ENCODE measurements around the gene CHMP2A.

Gene CHMP2A

GRCh38 chr19:58572818-58573657 lies 18.1 kb upstream of the CHMP2A start, which contains the start of gene MZF1 (continued):
- TF ChIP-seq ZNF132 (tag by site-specific recombination; IDR thresholded peaks at IDR 0.05; ENCODE audit: borderline replicate concordance) (no peak), ZBTB26 (tag by site-specific recombination; optimal IDR thresholded peaks at IDR 0.05) (peak; percentile 97), ZNF544 (tag by site-specific recombination; IDR thresholded peaks at IDR 0.05) (no peak), HOXC10 (CRISPR knock-in tag; IDR thresholded peaks at IDR 0.05) (no peak), ZNF133 (tag by site-specific recombination; IDR thresholded peaks at IDR 0.05) (no peak; the same call in 1 of the 2 replicates), ZNF707 (tag by site-specific recombination; IDR thresholded peaks at IDR 0.05) (no peak), ZNF138 (tag by site-specific recombination; IDR thresholded peaks at IDR 0.05; ENCODE audit: borderline replicate concordance) (no peak), PATZ1 (tag by site-specific recombination; IDR thresholded peaks at IDR 0.05) (peak; percentile 98), ZEB2 (tag by site-specific recombination; IDR thresholded peaks at IDR 0.05) (peak; percentile 90), GLIS1 (tag by site-specific recombination; IDR thresholded peaks at IDR 0.05) (peak; percentile 98), ZNF660 (tag by site-specific recombination; IDR thresholded peaks at IDR 0.05) (0 out of 2 replicates have a peak, but pooled peaks have one; percentile 11), ZNF2 (tag by site-specific recombination; IDR thresholded peaks at IDR 0.05) (peak; percentile 89), ZNF223 (tag by site-specific recombination; IDR thresholded peaks at IDR 0.05) (no peak), GLI2 (tag by site-specific recombination; IDR thresholded peaks at IDR 0.05; ENCODE audit: borderline replicate concordance, low read depth) (no peak), ZBTB1 (tag by site-specific recombination; IDR thresholded peaks at IDR 0.05) (no peak), ZNF266 (tag by site-specific recombination; IDR thresholded peaks at IDR 0.05; ENCODE audit: low read depth) (no peak), SP3 (tag by site-specific recombination; IDR thresholded peaks at IDR 0.05) (peak; percentile 94), ZNF394 (tag by site-specific recombination; IDR thresholded peaks at IDR 0.05; ENCODE audit: borderline replicate concordance) (peak; percentile 61; the same call in 1 of the 2 replicates), ZFHX2 (tag by site-specific recombination; conservative IDR thresholded peaks at IDR 0.05) (peak; percentile 72), PRDM1 (tag by site-specific recombination; IDR thresholded peaks at IDR 0.05) (0 out of 2 replicates have a peak, but pooled peaks have one; percentile 11), KLF16 (tag by site-specific recombination; IDR thresholded peaks at IDR 0.05) (peak; percentile 68), ZNF530 (tag by site-specific recombination; IDR thresholded peaks at IDR 0.05; ENCODE audit: low read depth) (no peak), ZBTB17 (tag by site-specific recombination; IDR thresholded peaks at IDR 0.05) (peak; percentile 99)
- TF ChIP-seq, protein P1, sequence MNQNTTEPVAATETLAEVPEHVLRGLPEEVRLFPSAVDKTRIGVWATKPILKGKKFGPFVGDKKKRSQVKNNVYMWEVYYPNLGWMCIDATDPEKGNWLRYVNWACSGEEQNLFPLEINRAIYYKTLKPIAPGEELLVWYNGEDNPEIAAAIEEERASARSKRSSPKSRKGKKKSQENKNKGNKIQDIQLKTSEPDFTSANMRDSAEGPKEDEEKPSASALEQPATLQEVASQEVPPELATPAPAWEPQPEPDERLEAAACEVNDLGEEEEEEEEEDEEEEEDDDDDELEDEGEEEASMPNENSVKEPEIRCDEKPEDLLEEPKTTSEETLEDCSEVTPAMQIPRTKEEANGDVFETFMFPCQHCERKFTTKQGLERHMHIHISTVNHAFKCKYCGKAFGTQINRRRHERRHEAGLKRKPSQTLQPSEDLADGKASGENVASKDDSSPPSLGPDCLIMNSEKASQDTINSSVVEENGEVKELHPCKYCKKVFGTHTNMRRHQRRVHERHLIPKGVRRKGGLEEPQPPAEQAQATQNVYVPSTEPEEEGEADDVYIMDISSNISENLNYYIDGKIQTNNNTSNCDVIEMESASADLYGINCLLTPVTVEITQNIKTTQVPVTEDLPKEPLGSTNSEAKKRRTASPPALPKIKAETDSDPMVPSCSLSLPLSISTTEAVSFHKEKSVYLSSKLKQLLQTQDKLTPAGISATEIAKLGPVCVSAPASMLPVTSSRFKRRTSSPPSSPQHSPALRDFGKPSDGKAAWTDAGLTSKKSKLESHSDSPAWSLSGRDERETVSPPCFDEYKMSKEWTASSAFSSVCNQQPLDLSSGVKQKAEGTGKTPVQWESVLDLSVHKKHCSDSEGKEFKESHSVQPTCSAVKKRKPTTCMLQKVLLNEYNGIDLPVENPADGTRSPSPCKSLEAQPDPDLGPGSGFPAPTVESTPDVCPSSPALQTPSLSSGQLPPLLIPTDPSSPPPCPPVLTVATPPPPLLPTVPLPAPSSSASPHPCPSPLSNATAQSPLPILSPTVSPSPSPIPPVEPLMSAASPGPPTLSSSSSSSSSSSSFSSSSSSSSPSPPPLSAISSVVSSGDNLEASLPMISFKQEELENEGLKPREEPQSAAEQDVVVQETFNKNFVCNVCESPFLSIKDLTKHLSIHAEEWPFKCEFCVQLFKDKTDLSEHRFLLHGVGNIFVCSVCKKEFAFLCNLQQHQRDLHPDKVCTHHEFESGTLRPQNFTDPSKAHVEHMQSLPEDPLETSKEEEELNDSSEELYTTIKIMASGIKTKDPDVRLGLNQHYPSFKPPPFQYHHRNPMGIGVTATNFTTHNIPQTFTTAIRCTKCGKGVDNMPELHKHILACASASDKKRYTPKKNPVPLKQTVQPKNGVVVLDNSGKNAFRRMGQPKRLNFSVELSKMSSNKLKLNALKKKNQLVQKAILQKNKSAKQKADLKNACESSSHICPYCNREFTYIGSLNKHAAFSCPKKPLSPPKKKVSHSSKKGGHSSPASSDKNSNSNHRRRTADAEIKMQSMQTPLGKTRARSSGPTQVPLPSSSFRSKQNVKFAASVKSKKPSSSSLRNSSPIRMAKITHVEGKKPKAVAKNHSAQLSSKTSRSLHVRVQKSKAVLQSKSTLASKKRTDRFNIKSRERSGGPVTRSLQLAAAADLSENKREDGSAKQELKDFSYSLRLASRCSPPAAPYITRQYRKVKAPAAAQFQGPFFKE (tag by site-specific recombination; IDR thresholded peaks at IDR 0.05; ENCODE audit: borderline replicate concordance) = no peak
- TF ChIP-seq, protein P2, sequence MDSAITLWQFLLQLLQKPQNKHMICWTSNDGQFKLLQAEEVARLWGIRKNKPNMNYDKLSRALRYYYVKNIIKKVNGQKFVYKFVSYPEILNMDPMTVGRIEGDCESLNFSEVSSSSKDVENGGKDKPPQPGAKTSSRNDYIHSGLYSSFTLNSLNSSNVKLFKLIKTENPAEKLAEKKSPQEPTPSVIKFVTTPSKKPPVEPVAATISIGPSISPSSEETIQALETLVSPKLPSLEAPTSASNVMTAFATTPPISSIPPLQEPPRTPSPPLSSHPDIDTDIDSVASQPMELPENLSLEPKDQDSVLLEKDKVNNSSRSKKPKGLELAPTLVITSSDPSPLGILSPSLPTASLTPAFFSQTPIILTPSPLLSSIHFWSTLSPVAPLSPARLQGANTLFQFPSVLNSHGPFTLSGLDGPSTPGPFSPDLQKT (IDR thresholded peaks at IDR 0.05; ENCODE audit: borderline replicate concordance, low read depth, low read length) = no peak
- TF ChIP-seq, protein P3, sequence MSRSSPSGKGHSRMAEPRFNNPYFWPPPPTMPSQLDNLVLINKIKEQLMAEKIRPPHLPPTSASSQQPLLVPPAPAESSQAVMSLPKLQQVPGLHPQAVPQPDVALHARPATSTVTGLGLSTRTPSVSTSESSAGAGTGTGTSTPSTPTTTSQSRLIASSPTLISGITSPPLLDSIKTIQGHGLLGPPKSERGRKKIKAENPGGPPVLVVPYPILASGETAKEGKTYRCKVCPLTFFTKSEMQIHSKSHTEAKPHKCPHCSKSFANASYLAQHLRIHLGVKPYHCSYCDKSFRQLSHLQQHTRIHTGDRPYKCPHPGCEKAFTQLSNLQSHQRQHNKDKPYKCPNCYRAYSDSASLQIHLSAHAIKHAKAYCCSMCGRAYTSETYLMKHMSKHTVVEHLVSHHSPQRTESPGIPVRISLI (tag by site-specific recombination; IDR thresholded peaks at IDR 0.05) = no peak
- TF ChIP-seq, protein P4, sequence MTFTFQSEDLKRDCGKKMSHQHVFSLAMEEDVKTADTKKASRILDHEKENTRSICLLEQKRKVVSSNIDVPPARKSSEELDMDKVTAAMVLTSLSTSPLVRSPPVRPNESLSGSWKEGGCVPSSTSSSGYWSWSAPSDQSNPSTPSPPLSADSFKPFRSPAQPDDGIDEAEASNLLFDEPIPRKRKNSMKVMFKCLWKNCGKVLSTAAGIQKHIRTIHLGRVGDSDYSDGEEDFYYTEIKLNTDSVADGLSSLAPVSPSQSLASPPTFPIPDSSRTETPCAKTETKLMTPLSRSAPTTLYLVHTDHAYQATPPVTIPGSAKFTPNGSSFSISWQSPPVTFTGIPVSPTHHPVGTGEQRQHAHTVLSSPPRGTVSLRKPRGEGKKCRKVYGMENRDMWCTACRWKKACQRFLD (tag by site-specific recombination; IDR thresholded peaks at IDR 0.05) = no peak
